A172 (cell line): ENCODE measurements around the gene HOXD1. TPM values are rescaled to one million over a fixed set of nuclear protein-coding genes. Genes with fewer than 3 reads are reported as not detected.
A peak's percentile ranks its signal among the peaks of the same experiment; 100 is the strongest.

Experiments
- DNase-seq: peaks from one replicate; pipeline ENCODE4 v3.0.0-alpha.2; 2015; ENCODE audit warnings: low spot score
- total RNA-seq: library from RNA; depleted of rRNA; stranded (reverse); fragments of >200 nt; shearing (Covaris generic); gene quantifications from 2 replicates; pipeline ENCODE4 v1.2.3, GENCODE V29; 2014

The HOXD1 gene
- total RNA-seq, 1 experiment from 2014 or later: not detected

- DNase-seq: no peak
These were observed 5.8 kb upstream of the HOXD1 start for GRCh38 chr2:176182671-176183070.

- DNase-seq: no peak
These were observed 3.7 kb upstream of the HOXD1 start for GRCh38 chr2:176184749-176185148.

GRCh38 chr2:176186024-176186423 is 2.4 kb upstream of the HOXD1 start:
- DNase-seq: no peak

- DNase-seq: no peak
These were observed 1.1 kb upstream of the HOXD1 start for GRCh38 chr2:176187200-176187898.

GRCh38 chr2:176188774-176189680 is 559 bp downstream of the HOXD1 start:
- DNase-seq: no peak

- DNase-seq: no peak
These were observed 1.5 kb downstream of the HOXD1 start for GRCh38 chr2:176189681-176190641.

- no peak for DNase-seq
These were observed 3.9 kb downstream of the HOXD1 start for GRCh38 chr2:176192351-176192750.

- DNase-seq: no peak
These were observed 4.6 kb downstream of the HOXD1 start for GRCh38 chr2:176193048-176193447.

GRCh38 chr2:176199902-176200301 is 11.4 kb downstream of the HOXD1 start:
- DNase-seq: no peak

GRCh38 chr2:176200971-176201370 is 12.5 kb downstream of the HOXD1 start:
- no peak for DNase-seq

- DNase-seq: no peak
These were observed 14.0 kb downstream of the HOXD1 start for GRCh38 chr2:176202491-176202890.

- no peak for DNase-seq
These were observed 16.7 kb downstream of the HOXD1 start for GRCh38 chr2:176205126-176205525.

GRCh38 chr2:176206136-176206535 is 17.7 kb downstream of the HOXD1 start:
- DNase-seq: no peak

GRCh38 chr2:176206682-176207081 is 18.2 kb downstream of the HOXD1 start:
- no peak for DNase-seq

- no peak for DNase-seq
These were observed 22.6 kb downstream of the HOXD1 start for GRCh38 chr2:176211110-176211509.

- DNase-seq: no peak
These were observed 23.8 kb downstream of the HOXD1 start for GRCh38 chr2:176212276-176212675.

GRCh38 chr2:176213406-176213805 is 24.9 kb downstream of the HOXD1 start:
- no peak for DNase-seq

GRCh38 chr2:176227874-176228273 is 39.4 kb downstream of the HOXD1 start:
- DNase-seq: no peak

- peak; percentile 26 for DNase-seq
These were observed 45.7 kb downstream of the HOXD1 start for GRCh38 chr2:176234156-176234555.

- no peak for DNase-seq
These were observed 46.5 kb downstream of the HOXD1 start for GRCh38 chr2:176234940-176235339.

GRCh38 chr2:176237456-176237855 is 49.0 kb downstream of the HOXD1 start:
- DNase-seq: no peak

GRCh38 chr2:176239031-176239430 is 50.6 kb downstream of the HOXD1 start:
- no peak for DNase-seq
